Measurements from ENCODE around the gene ARNT2. TPM values are rescaled to one million over a fixed set of nuclear protein-coding genes. Genes with fewer than 3 reads are reported as not detected.

The ARNT2 gene
- total and polyA plus RNA-seq, 2 of the 13 experiments (the other 11 are each of a cell fraction or from before 2014, with no cell fraction given) = 0.69 to 1.7 TPM

DNA sequence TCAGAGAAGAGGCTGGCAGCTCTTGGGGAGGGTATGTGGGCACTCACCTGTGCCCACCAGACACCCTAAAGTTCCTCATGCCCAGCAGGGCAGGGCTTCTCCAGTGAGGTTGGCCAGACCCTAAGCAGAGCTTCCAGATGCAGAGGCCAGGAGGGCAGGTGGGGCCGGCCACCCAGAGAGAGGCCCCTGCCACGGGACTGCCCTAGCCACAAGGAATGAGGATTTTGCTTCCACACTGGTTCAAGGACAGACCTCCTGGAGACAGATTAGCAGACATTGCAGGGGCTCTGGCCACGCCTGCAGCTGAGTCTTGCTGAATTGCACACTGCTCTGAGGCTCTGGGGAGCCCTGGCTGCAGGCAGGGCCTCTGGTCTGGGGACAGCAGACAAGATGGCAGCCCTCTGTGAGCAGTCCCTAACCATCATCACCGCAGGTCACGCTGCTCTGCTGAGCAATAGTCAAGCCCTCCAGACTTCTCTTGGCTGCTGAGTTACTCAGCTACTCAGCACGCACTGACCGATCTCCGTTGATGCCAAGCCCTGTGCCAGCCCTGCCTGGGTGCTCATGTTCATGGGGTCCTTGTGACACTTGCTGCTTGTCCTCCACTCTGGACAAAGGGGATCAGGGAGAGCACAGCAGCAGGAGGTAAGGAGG, 173.5 kb downstream of the ARNT2 start:
- Histone ChIP-seq H3K9ac (ENCODE audit: insufficient read depth, low read depth, low read length) (no peak overlapping the region), H3K4me3 (replicated peaks in 1 of 3; ENCODE audit: insufficient read depth in 1 of 3, low read depth in 2 of 3, low read length in 3 of 3) (no peak overlapping the region), H3K79me2 (ENCODE audit: insufficient read depth, low read length) (no peaks in the 10 kb centered on the region), H3K27me3 (ENCODE audit: control insufficient read depth in 1 of 2, insufficient read depth in 2 of 2, low read length in 2 of 2) (peaks cover 3 to 4% of the 10 kb centered on the region in 2 experiments; a peak in 3 of 5 replicates), H2AFZ (ENCODE audit: low read length) (no peak overlapping the region), H3K36me3 (replicated peaks in 1 of 2; ENCODE audit: control insufficient read depth in 1 of 2, insufficient read depth in 2 of 2, low read length in 2 of 2) (no peaks in the 10 kb centered on the region), H3K4me1 (ENCODE audit: insufficient read depth, low read length) (0 out of 2 replicates have a peak, but pooled peaks cover 7% of the 10 kb centered on the region), H3K9me3 (ENCODE audit: low read length) (no peaks in the 10 kb centered on the region), H3K4me2 (ENCODE audit: low read depth, low read length) (no peak overlapping the region), H4K20me1 (ENCODE audit: insufficient read depth, low read length) (no peaks in the 10 kb centered on the region), H3K27ac (ENCODE audit: extremely low read length, insufficient read depth, low read length) (no peak overlapping the region)
- ATAC-seq = no peak
- no TSS peak for BruUV-seq (replicated peaks)
- TF ChIP-seq ZNF160 (CRISPR knock-in tag; IDR thresholded peaks at IDR 0.05) (no peak), TCF7 (IDR thresholded peaks at IDR 0.05; ENCODE audit: low read depth) (no peak), ZNF75D (CRISPR knock-in tag; IDR thresholded peaks at IDR 0.05; ENCODE audit: borderline replicate concordance) (no peak), IKZF1 (IDR thresholded peaks at IDR 0.05) (no peak)
- TF ChIP-seq, protein P1, sequence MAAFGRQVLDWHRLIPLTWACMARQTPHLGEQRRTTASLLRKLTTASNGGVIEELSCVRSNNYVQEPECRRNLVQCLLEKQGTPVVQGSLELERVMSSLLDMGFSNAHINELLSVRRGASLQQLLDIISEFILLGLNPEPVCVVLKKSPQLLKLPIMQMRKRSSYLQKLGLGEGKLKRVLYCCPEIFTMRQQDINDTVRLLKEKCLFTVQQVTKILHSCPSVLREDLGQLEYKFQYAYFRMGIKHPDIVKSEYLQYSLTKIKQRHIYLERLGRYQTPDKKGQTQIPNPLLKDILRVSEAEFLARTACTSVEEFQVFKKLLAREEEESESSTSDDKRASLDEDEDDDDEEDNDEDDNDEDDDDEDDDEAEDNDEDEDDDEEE (CRISPR knock-in tag; IDR thresholded peaks at IDR 0.05) = no peak
- TF ChIP-seq, protein P2, sequence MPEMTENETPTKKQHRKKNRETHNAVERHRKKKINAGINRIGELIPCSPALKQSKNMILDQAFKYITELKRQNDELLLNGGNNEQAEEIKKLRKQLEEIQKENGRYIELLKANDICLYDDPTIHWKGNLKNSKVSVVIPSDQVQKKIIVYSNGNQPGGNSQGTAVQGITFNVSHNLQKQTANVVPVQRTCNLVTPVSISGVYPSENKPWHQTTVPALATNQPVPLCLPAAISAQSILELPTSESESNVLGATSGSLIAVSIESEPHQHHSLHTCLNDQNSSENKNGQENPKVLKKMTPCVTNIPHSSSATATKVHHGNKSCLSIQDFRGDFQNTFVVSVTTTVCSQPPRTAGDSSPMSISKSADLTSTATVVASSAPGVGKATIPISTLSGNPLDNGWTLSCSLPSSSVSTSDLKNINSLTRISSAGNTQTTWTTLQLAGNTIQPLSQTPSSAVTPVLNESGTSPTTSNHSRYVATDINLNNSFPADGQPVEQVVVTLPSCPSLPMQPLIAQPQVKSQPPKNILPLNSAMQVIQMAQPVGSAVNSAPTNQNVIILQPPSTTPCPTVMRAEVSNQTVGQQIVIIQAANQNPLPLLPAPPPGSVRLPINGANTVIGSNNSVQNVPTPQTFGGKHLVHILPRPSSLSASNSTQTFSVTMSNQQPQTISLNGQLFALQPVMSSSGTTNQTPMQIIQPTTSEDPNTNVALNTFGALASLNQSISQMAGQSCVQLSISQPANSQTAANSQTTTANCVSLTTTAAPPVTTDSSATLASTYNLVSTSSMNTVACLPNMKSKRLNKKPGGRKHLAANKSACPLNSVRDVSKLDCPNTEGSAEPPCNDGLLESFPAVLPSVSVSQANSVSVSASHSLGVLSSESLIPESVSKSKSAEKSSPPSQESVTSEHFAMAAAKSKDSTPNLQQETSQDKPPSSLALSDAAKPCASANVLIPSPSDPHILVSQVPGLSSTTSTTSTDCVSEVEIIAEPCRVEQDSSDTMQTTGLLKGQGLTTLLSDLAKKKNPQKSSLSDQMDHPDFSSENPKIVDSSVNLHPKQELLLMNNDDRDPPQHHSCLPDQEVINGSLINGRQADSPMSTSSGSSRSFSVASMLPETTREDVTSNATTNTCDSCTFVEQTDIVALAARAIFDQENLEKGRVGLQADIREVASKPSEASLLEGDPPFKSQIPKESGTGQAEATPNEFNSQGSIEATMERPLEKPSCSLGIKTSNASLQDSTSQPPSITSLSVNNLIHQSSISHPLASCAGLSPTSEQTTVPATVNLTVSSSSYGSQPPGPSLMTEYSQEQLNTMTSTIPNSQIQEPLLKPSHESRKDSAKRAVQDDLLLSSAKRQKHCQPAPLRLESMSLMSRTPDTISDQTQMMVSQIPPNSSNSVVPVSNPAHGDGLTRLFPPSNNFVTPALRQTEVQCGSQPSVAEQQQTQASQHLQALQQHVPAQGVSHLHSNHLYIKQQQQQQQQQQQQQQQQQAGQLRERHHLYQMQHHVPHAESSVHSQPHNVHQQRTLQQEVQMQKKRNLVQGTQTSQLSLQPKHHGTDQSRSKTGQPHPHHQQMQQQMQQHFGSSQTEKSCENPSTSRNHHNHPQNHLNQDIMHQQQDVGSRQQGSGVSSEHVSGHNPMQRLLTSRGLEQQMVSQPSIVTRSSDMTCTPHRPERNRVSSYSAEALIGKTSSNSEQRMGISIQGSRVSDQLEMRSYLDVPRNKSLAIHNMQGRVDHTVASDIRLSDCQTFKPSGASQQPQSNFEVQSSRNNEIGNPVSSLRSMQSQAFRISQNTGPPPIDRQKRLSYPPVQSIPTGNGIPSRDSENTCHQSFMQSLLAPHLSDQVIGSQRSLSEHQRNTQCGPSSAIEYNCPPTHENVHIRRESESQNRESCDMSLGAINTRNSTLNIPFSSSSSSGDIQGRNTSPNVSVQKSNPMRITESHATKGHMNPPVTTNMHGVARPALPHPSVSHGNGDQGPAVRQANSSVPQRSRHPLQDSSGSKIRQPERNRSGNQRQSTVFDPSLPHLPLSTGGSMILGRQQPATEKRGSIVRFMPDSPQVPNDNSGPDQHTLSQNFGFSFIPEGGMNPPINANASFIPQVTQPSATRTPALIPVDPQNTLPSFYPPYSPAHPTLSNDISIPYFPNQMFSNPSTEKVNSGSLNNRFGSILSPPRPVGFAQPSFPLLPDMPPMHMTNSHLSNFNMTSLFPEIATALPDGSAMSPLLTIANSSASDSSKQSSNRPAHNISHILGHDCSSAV (CRISPR knock-in tag; IDR thresholded peaks at IDR 0.05; ENCODE audit: borderline replicate concordance) = no peak
- TF ChIP-seq, protein P3, sequence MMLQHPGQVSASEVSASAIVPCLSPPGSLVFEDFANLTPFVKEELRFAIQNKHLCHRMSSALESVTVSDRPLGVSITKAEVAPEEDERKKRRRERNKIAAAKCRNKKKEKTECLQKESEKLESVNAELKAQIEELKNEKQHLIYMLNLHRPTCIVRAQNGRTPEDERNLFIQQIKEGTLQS (CRISPR knock-in tag; IDR thresholded peaks at IDR 0.05) = no peak
- no peak for FAIRE-seq
- WGBS (ENCODE audit: low lambda C conversion rate) = 57% methylated on average over 6 of the region's 8 CpGs
- DNase-seq (ENCODE audit: low spot score) = no peak
- CTCF ChIA-PET (ENCODE audit: low intra/inter-chr PET ratio, low total read pairs) = no interaction called here
- in situ Hi-C loops (cut with HindIII; ENCODE audit: extremely low pct_ligation_motif_present, low pct_unique_long_range_greater_than_20kb) = no loop called here
- POLR2A ChIA-PET = no interaction called here
- intact Hi-C loops (cut with micrococcal nuclease; ENCODE audit: unreplicated experiment) = no loop called here

Measured in HepG2 (cell line).